ENCODE measurements around the gene FASN.

DNA sequence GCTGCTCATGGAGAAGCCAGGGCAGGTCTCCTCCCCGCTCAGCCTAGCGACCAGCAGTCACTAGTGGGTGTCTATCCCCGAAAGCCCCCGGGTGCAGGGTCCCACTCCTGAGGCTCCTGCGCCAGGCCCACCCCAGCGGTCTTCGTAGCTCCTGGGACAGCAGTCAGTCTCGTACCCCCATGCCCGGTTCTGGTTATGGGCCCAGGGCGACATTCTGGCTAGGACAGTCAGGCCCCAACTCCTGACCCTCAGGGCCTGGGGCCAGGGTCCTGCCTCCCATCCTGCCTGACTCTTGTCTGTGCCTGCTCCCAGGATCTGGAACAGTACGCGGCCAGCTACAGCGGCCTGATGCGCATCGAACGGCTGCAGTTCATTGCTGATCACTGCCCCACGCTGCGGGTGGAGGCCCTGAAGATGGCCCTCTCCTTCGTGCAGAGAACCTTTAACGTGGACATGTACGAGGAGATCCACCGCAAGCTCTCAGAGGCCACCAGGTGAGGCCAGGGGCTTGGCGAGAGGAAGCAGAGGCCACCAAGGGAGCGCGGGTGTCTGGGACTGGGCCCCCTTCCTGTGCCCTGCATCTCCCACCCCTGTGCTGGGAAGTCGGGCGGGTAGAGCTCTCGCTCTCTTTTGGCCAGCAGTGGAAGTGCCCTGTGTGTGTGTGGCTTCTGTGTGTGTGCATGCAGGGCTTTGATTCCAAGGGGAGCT lies 44.3 kb downstream of the FASN start:
- no peak for TF ChIP-seq CTCF (IDR thresholded peaks at IDR 0.05)
- no peak for TF ChIP-seq POLR2A (IDR thresholded peaks at IDR 0.05)
